Activated CD4-positive, alpha-beta memory T cell treated with anti-CD3 and anti-CD28 coated beads for 36 hours (primary cell): ENCODE results near the gene EMILIN2. TPM values are rescaled to one million over a fixed set of nuclear protein-coding genes. Genes with fewer than 3 reads are reported as not detected.

Source experiments
- CTCF ChIA-PET: fragments of 350-600 bp; sonication (Branson Sonifier 250); formaldehyde crosslinking; loops from one replicate; lab custom pipeline; 2021; ENCODE audit warnings: antibody characterized with exemption, inconsistent platforms; lab: Charles Lee
- POLR2A ChIA-PET: fragments of 350-600 bp; sonication (Branson Sonifier 250); formaldehyde crosslinking; loops from one replicate; lab custom pipeline; 2021; ENCODE audit warnings: antibody characterized with exemption; lab: Charles Lee
- DNase-seq: peaks from one replicate; pipeline ENCODE4 v3.0.0-alpha.2; 2020
- H3K27ac Mint-ChIP-seq: one replicate; pipeline ENCODE4 v1.8.0; 2021; ENCODE audit warnings: mixed read lengths
- H3K27me3 Mint-ChIP-seq: one replicate; pipeline ENCODE4 v1.8.0; 2021; ENCODE audit warnings: mixed read lengths
- H3K36me3 Mint-ChIP-seq: one replicate; pipeline ENCODE4 v1.8.0; 2021; ENCODE audit warnings: mixed read lengths
- H3K4me1 Mint-ChIP-seq: one replicate; pipeline ENCODE4 v1.8.0; 2021; ENCODE audit warnings: low read depth, mixed read lengths
- H3K4me3 Mint-ChIP-seq: one replicate; pipeline ENCODE4 v1.8.0; 2021; ENCODE audit warnings: mild to moderate bottlenecking, mixed read lengths
- H3K9me3 Mint-ChIP-seq: one replicate; pipeline ENCODE4 v1.8.0; 2021; ENCODE audit warnings: mixed read lengths
- intact Hi-C: fragments of 100-400 bp; cut with micrococcal nuclease; formaldehyde crosslinking; loops from one replicate; pipeline ENCODE4 v1.15.1; 2023
- total RNA-seq, 2 experiments: library from RNA; stranded (reverse); gene quantifications; one replicate each; pipeline ENCODE4 v1.2.3, GENCODE V29; 2021

Gene EMILIN2
- total RNA-seq, 2 experiments from 2014 or later: 18.7 to 20.1 TPM

GRCh38 chr18:2894841-2895370 lies 48.1 kb downstream of the EMILIN2 start:
- Mint-ChIP-seq H3K4me3 (no peak overlapping the region), H3K4me1 (peaks cover 42% of the 10 kb centered on the region), H3K36me3 (peaks cover 5% of the 10 kb centered on the region), H3K27ac (no peak overlapping the region), H3K27me3 (no peaks in the 10 kb centered on the region), H3K9me3 (peaks cover 12% of the 10 kb centered on the region)
- POLR2A ChIA-PET: no interaction called here
- CTCF ChIA-PET: interaction anchor here (1.0 to 1.5 kb wide), 2 partner anchors 10 to 234 kb away, joined by 3 read pairs; no protein-coding TSS in a partner anchor
- intact Hi-C loops: no loop called here
- no peak for DNase-seq

GRCh38 chr18:2895391-2895790 lies 48.6 kb downstream of the EMILIN2 start:
- Mint-ChIP-seq H3K27me3 (no peaks in the 10 kb centered on the region), H3K4me1 (peaks cover 37% of the 10 kb centered on the region), H3K27ac (no peak overlapping the region), H3K36me3 (peaks cover 5% of the 10 kb centered on the region), H3K4me3 (no peak overlapping the region), H3K9me3 (peaks cover 12% of the 10 kb centered on the region)
- ChIA-PET CTCF (interaction anchor here (1.0 to 1.5 kb wide), 3 partner anchors 9 to 234 kb away, joined by 3 read pairs; no protein-coding TSS in a partner anchor), POLR2A (no interaction called here)
- no peak for DNase-seq
- intact Hi-C loops: no loop called here

- Mint-ChIP-seq H3K27me3 (no peaks in the 10 kb centered on the region), H3K4me3 (no peak overlapping the region), H3K4me1 (peaks cover 21% of the 10 kb centered on the region), H3K36me3 (peaks cover 3% of the 10 kb centered on the region), H3K27ac (no peak overlapping the region), H3K9me3 (peaks cover 12% of the 10 kb centered on the region)
- no peak for DNase-seq
- ChIA-PET POLR2A (no interaction called here), CTCF (no interaction called here)
- intact Hi-C loops: no loop called here
Observed at GRCh38 chr18:2896990-2897389, 50.2 kb downstream of the EMILIN2 start.

- Mint-ChIP-seq H3K4me1 (peaks cover 17% of the 10 kb centered on the region), H3K4me3 (no peak overlapping the region), H3K27me3 (no peaks in the 10 kb centered on the region), H3K27ac (no peak overlapping the region), H3K9me3 (peaks cover 12% of the 10 kb centered on the region), H3K36me3 (peaks cover 2% of the 10 kb centered on the region)
- ChIA-PET CTCF (no interaction called here), POLR2A (no interaction called here)
- intact Hi-C loops: no loop called here
- no peak for DNase-seq
Observed at GRCh38 chr18:2897448-2898185, 50.8 kb downstream of the EMILIN2 start.

GRCh38 chr18:2898186-2898640 lies 51.4 kb downstream of the EMILIN2 start:
- intact Hi-C loops: no loop called here
- DNase-seq: no peak
- Mint-ChIP-seq H3K4me1 (peaks cover 12% of the 10 kb centered on the region), H3K36me3 (peaks cover 2% of the 10 kb centered on the region), H3K27me3 (no peaks in the 10 kb centered on the region), H3K4me3 (no peak overlapping the region), H3K9me3 (peaks cover 12% of the 10 kb centered on the region), H3K27ac (no peak overlapping the region)
- POLR2A ChIA-PET: no interaction called here
- CTCF ChIA-PET: no interaction called here

GRCh38 chr18:2900684-2901422 lies 54.0 kb downstream of the EMILIN2 start:
- H3K27me3 Mint-ChIP-seq: no peaks in the 10 kb centered on the region
- H3K4me1 Mint-ChIP-seq: peaks cover 3% of the 10 kb centered on the region
- no peak for DNase-seq
- no peaks in the 10 kb centered on the region for H3K9me3 Mint-ChIP-seq
- no peaks in the 10 kb centered on the region for H3K36me3 Mint-ChIP-seq
- H3K4me3 Mint-ChIP-seq: no peak overlapping the region
- ChIA-PET POLR2A (no interaction called here), CTCF (no interaction called here)
- no peak overlapping the region for H3K27ac Mint-ChIP-seq
- intact Hi-C loops: no loop called here

GRCh38 chr18:2901423-2901985 lies 54.7 kb downstream of the EMILIN2 start:
- intact Hi-C loops: no loop called here
- CTCF ChIA-PET: no interaction called here
- H3K36me3 Mint-ChIP-seq: no peaks in the 10 kb centered on the region
- DNase-seq: peak; percentile 2
- POLR2A ChIA-PET: no interaction called here
- H3K4me3 Mint-ChIP-seq: no peak overlapping the region
- no peak overlapping the region for H3K27ac Mint-ChIP-seq
- peaks cover 3% of the 10 kb centered on the region for H3K4me1 Mint-ChIP-seq
- H3K9me3 Mint-ChIP-seq: no peaks in the 10 kb centered on the region
- no peaks in the 10 kb centered on the region for H3K27me3 Mint-ChIP-seq

GRCh38 chr18:2902327-2902726 lies 55.5 kb downstream of the EMILIN2 start:
- no peak overlapping the region for H3K4me3 Mint-ChIP-seq
- no peak overlapping the region for H3K27ac Mint-ChIP-seq
- no peaks in the 10 kb centered on the region for H3K27me3 Mint-ChIP-seq
- no peaks in the 10 kb centered on the region for H3K36me3 Mint-ChIP-seq
- intact Hi-C loops: no loop called here
- CTCF ChIA-PET: no interaction called here
- peaks cover 4% of the 10 kb centered on the region for H3K4me1 Mint-ChIP-seq
- no peaks in the 10 kb centered on the region for H3K9me3 Mint-ChIP-seq
- no peak for DNase-seq
- POLR2A ChIA-PET: no interaction called here

- peaks cover 10% of the 10 kb centered on the region for H3K4me1 Mint-ChIP-seq
- no peak overlapping the region for H3K27ac Mint-ChIP-seq
- H3K27me3 Mint-ChIP-seq: no peaks in the 10 kb centered on the region
- no peaks in the 10 kb centered on the region for H3K36me3 Mint-ChIP-seq
- no peak for DNase-seq
- intact Hi-C loops: no loop called here
- ChIA-PET POLR2A (no interaction called here), CTCF (no interaction called here)
- no peak overlapping the region for H3K4me3 Mint-ChIP-seq
- no peaks in the 10 kb centered on the region for H3K9me3 Mint-ChIP-seq
Observed at GRCh38 chr18:2903006-2903405, 56.2 kb downstream of the EMILIN2 start.

GRCh38 chr18:2905854-2906703 lies 59.3 kb downstream of the EMILIN2 start:
- ChIA-PET POLR2A (interaction anchor here (0.6 to 1.3 kb wide), 3 partner anchors 13 to 59 kb away, joined by 3 to 6 read pairs (median 3); partner anchors contain the start of gene EMILIN2), CTCF (no interaction called here)
- Mint-ChIP-seq H3K9me3 (no peaks in the 10 kb centered on the region), H3K4me1 (peaks cover 13% of the 10 kb centered on the region), H3K4me3 (peak overlapping the region; percentile 80), H3K27me3 (no peaks in the 10 kb centered on the region), H3K27ac (peak overlapping the region; percentile 87), H3K36me3 (peaks cover 7% of the 10 kb centered on the region)
- intact Hi-C loops: loop anchor here (2.0 kb wide), 1 partner anchor 59 kb away; the partner anchor contains the start of gene EMILIN2
- peak; percentile 70 for DNase-seq
